HEK293 (cell line): ENCODE results near the gene FLYWCH1.

Experiments
- CTCF ChIA-PET: fragments of 350-600 bp; formaldehyde crosslinking; extraction: SDS; loops from one replicate; lab custom pipeline; 2021; ENCODE audit warnings: antibody characterized with exemption; lab: Yijun Ruan, JAX
- POLR2A ChIA-PET: fragments of 300-600 bp; formaldehyde crosslinking; extraction: SDS; loops from one replicate; lab custom pipeline; 2020; ENCODE audit warnings: antibody characterized with exemption, inconsistent platforms; lab: Yijun Ruan, JAX
- H3K27ac ChIP-seq: fragments of 200-500 bp; sonication (Bioruptor generic); 2 replicates; pipeline ENCODE4 v1.5.1; 2014; ENCODE audit warnings: low read depth, low read length, control low read depth, inconsistent platforms; ENCODE audit errors: extremely low read depth
- H3K36me3 ChIP-seq, 2 experiments: fragments of 200-500 bp in 1 of 2; sonication (Bioruptor generic) in 1 of 2; 1 replicate in 1 of 2; 2 replicates in 1 of 2; pipeline ENCODE4 v1.5.1; 2014 to 2017; ENCODE audit warnings: inconsistent platforms in 2 of 2, low read length in 2 of 2; ENCODE audit not compliant: control insufficient read depth in 2 of 2, insufficient read depth in 1 of 2
- H3K4me1 ChIP-seq: fragments of 200-500 bp; sonication (Bioruptor generic); 2 replicates; pipeline ENCODE4 v1.5.1; 2014; ENCODE audit warnings: mild to moderate bottlenecking, low read length, inconsistent platforms; ENCODE audit not compliant: control insufficient read depth, insufficient read depth
- H3K4me3 ChIP-seq: 2 replicates; pipeline ENCODE4 v1.5.1; 2011; ENCODE audit warnings: low read depth, mild to moderate bottlenecking, control low read depth, low read length, moderate library complexity
- H3K9me3 ChIP-seq: fragments of 200-500 bp; sonication (Bioruptor generic); 2 replicates; pipeline ENCODE4 v1.5.1; 2014; ENCODE audit warnings: low read depth, low read length, inconsistent platforms; ENCODE audit not compliant: control insufficient read depth, insufficient read depth
- BCL11B ChIP-seq: fragments of 450-650 bp; formaldehyde crosslinking; IDR thresholded peaks from 2 replicates; pipeline ENCODE4 v1.5.1; 2016; ENCODE audit warnings: low read depth, missing biosample characterization, missing genetic modification characterization
- EGR2 ChIP-seq: fragments of 450-650 bp; formaldehyde crosslinking; IDR thresholded peaks from 2 replicates; pipeline ENCODE4 v1.5.1; 2016; ENCODE audit warnings: low read depth, missing biosample characterization, missing genetic modification characterization
- GLIS2 ChIP-seq: fragments of 450-650 bp; formaldehyde crosslinking; IDR thresholded peaks from 2 replicates; pipeline ENCODE4 v1.5.1; 2016; ENCODE audit warnings: missing biosample characterization, missing genetic modification characterization
- HOXA7 ChIP-seq: sonication (generic); formaldehyde crosslinking; IDR thresholded peaks from 2 replicates; pipeline ENCODE4 v1.8.1; 2022; ENCODE audit warnings: missing genetic modification reagents, borderline replicate concordance
- HOXC10 ChIP-seq: sonication (generic); formaldehyde crosslinking; IDR thresholded peaks from 2 replicates; pipeline ENCODE4 v1.8.1; 2023; ENCODE audit warnings: mild to moderate bottlenecking, missing genetic modification reagents
- OSR2 ChIP-seq: fragments of 450-650 bp; formaldehyde crosslinking; IDR thresholded peaks from 2 replicates; pipeline ENCODE4 v1.5.1; 2016; ENCODE audit warnings: missing biosample characterization, missing genetic modification characterization
- PRDM4 ChIP-seq: fragments of 450-650 bp; formaldehyde crosslinking; IDR thresholded peaks from 2 replicates; pipeline ENCODE4 v1.5.1; 2017; ENCODE audit warnings: missing biosample characterization, missing genetic modification characterization
- ZBTB11 ChIP-seq: fragments of 450-650 bp; formaldehyde crosslinking; conservative IDR thresholded peaks from 2 replicates; pipeline ENCODE4 v1.5.1; 2016; ENCODE audit warnings: low read depth, missing biosample characterization, missing genetic modification characterization
- ZBTB48 ChIP-seq: fragments of 450-650 bp; formaldehyde crosslinking; IDR thresholded peaks from 2 replicates; pipeline ENCODE4 v1.5.1; 2016; ENCODE audit warnings: missing biosample characterization, missing genetic modification characterization
- ZFP37 ChIP-seq: fragments of 450-650 bp; formaldehyde crosslinking; IDR thresholded peaks from 2 replicates; pipeline ENCODE4 v1.5.1; 2016; ENCODE audit warnings: missing biosample characterization, missing genetic modification characterization
- ZNF324 ChIP-seq: fragments of 450-650 bp; formaldehyde crosslinking; IDR thresholded peaks from 2 replicates; pipeline ENCODE4 v1.5.1; 2016; ENCODE audit warnings: missing biosample characterization, missing genetic modification characterization
- ZNF37A ChIP-seq: fragments of 450-650 bp; IDR thresholded peaks from 2 replicates; pipeline ENCODE4 v1.5.1; 2018; ENCODE audit warnings: missing biosample characterization, missing genetic modification characterization
- ZNF398 ChIP-seq: fragments of 450-650 bp; formaldehyde crosslinking; IDR thresholded peaks from 2 replicates; pipeline ENCODE4 v1.5.1; 2017; ENCODE audit warnings: missing biosample characterization, missing genetic modification characterization
- ZNF501 ChIP-seq: fragments of 450-650 bp; formaldehyde crosslinking; IDR thresholded peaks from 2 replicates; pipeline ENCODE4 v1.5.1; 2016; ENCODE audit warnings: missing biosample characterization, missing genetic modification characterization
- ZNF521 ChIP-seq: fragments of 450-650 bp; formaldehyde crosslinking; IDR thresholded peaks from 2 replicates; pipeline ENCODE4 v1.5.1; 2017; ENCODE audit warnings: missing biosample characterization, mild to moderate bottlenecking, missing genetic modification characterization
- ZNF558 ChIP-seq: fragments of 450-650 bp; formaldehyde crosslinking; IDR thresholded peaks from 2 replicates; pipeline ENCODE4 v1.5.1; 2016; ENCODE audit warnings: missing biosample characterization, missing genetic modification characterization
- ZNF571 ChIP-seq: fragments of 450-650 bp; formaldehyde crosslinking; IDR thresholded peaks from 2 replicates; pipeline ENCODE4 v1.5.0; 2017; ENCODE audit warnings: missing biosample characterization, missing genetic modification characterization
- ZNF621 ChIP-seq: fragments of 450-650 bp; formaldehyde crosslinking; IDR thresholded peaks from 2 replicates; pipeline ENCODE4 v1.5.1; 2017; ENCODE audit warnings: missing biosample characterization, missing genetic modification characterization
- ZNF645 ChIP-seq: fragments of 450-650 bp; formaldehyde crosslinking; IDR thresholded peaks from 2 replicates; pipeline ENCODE4; 2016; ENCODE audit warnings: missing biosample characterization, missing genetic modification characterization
- ZNF664 ChIP-seq: fragments of 450-650 bp; formaldehyde crosslinking; IDR thresholded peaks from 2 replicates; pipeline ENCODE4 v1.5.1; 2016; ENCODE audit warnings: missing biosample characterization, missing genetic modification characterization
- ZNF777 ChIP-seq: fragments of 450-650 bp; formaldehyde crosslinking; IDR thresholded peaks from 2 replicates; pipeline ENCODE4 v1.5.1; 2017; ENCODE audit warnings: missing biosample characterization, missing genetic modification characterization, borderline replicate concordance
- ZSCAN5A ChIP-seq: fragments of 450-650 bp; formaldehyde crosslinking; IDR thresholded peaks from 2 replicates; pipeline ENCODE4 v1.5.1; 2016; ENCODE audit warnings: missing biosample characterization, missing genetic modification characterization
- ZXDB ChIP-seq: fragments of 450-650 bp; formaldehyde crosslinking; IDR thresholded peaks from 2 replicates; pipeline ENCODE4 v1.5.1; 2016; ENCODE audit warnings: missing biosample characterization, missing genetic modification characterization

Gene FLYWCH1

GRCh38 chr16:2882650-2883457, 28.9 kb upstream of the FLYWCH1 start, which contains the start of gene FLYWCH2 (continued):
- TF ChIP-seq HOXA7 (CRISPR knock-in tag) (no peak), ZNF521 (tag by site-specific recombination) (no peak), HOXC10 (CRISPR knock-in tag) (no peak), BCL11B (tag by site-specific recombination) (peak; percentile 43; the same call in 1 of the 2 replicates), ZSCAN5A (tag by site-specific recombination) (peak; percentile 89), ZNF558 (tag by site-specific recombination) (no peak), ZNF664 (tag by site-specific recombination) (no peak), OSR2 (tag by site-specific recombination) (no peak), ZNF621 (no peak)

- ChIA-PET POLR2A (interaction anchor here (0.8 to 2.6 kb wide), 20 partner anchors 8 to 280 kb away, joined by 3 to 40 read pairs (median 5); partner anchors contain the start of genes FLYWCH1 and SRRM2), CTCF (interaction anchor here (0.6 to 2.6 kb wide), 6 partner anchors 15 to 114 kb away, joined by 3 to 13 read pairs (median 8); no protein-coding TSS in a partner anchor)
- peak overlapping the region; percentile 95 for H3K4me3 ChIP-seq
- H3K9me3 ChIP-seq = no peaks in the 10 kb centered on the region
- peak overlapping the region; percentile 77; the same call in 1 of the 2 replicates for H3K27ac ChIP-seq
- H3K36me3 ChIP-seq = no peaks in the 10 kb centered on the region; a peak in 1 of 3 replicates
- no peaks in the 10 kb centered on the region for H3K4me1 ChIP-seq
- TF ChIP-seq ZNF324 (peak; percentile 86; the same call in 1 of the 2 replicates), ZBTB48 (tag by site-specific recombination) (peak; percentile 91), PRDM4 (tag by site-specific recombination) (0 out of 2 replicates have a peak, but pooled peaks have one; percentile 36), ZNF645 (tag by site-specific recombination) (0 out of 2 replicates have a peak, but pooled peaks have one; percentile 35), ZNF777 (tag by site-specific recombination) (peak; percentile 95), ZFP37 (tag by site-specific recombination) (peak; percentile 70; the same call in 1 of the 2 replicates), BCL11B (tag by site-specific recombination) (0 out of 2 replicates have a peak, but pooled peaks have one; percentile 5), ZBTB11 (0 out of 2 replicates have a peak, but pooled peaks have one; percentile 25), ZNF398 (tag by site-specific recombination) (peak; percentile 58), EGR2 (peak; percentile 74; the same call in 1 of the 2 replicates), GLIS2 (tag by site-specific recombination) (peak; percentile 96), ZNF571 (tag by site-specific recombination) (no peak), ZXDB (tag by site-specific recombination) (peak; percentile 3; the same call in 1 of the 2 replicates), ZNF37A (tag by site-specific recombination) (no peak), ZNF501 (tag by site-specific recombination) (peak; percentile 72; the same call in 1 of the 2 replicates)
Measured at GRCh38 chr16:2883458-2883908, 28.2 kb upstream of the FLYWCH1 start.
